Loucy (cell line): ENCODE data around the gene FARS2.

ENCODE experiments used
- CTCF ChIP-seq: fragments of 200-600 bp; sonication (generic); conservative IDR thresholded peaks from 2 replicates; pipeline ENCODE4 v1.5.1; 2014; ENCODE audit warnings: mild to moderate bottlenecking, antibody characterized with exemption, low read length
- EZH2phosphoT487 ChIP-seq: fragments of 200-600 bp; IDR thresholded peaks from 2 replicates; pipeline ENCODE4 v1.6.1; 2018; ENCODE audit warnings: antibody characterized with exemption, mild to moderate bottlenecking, moderate library complexity, borderline replicate concordance

DNA sequence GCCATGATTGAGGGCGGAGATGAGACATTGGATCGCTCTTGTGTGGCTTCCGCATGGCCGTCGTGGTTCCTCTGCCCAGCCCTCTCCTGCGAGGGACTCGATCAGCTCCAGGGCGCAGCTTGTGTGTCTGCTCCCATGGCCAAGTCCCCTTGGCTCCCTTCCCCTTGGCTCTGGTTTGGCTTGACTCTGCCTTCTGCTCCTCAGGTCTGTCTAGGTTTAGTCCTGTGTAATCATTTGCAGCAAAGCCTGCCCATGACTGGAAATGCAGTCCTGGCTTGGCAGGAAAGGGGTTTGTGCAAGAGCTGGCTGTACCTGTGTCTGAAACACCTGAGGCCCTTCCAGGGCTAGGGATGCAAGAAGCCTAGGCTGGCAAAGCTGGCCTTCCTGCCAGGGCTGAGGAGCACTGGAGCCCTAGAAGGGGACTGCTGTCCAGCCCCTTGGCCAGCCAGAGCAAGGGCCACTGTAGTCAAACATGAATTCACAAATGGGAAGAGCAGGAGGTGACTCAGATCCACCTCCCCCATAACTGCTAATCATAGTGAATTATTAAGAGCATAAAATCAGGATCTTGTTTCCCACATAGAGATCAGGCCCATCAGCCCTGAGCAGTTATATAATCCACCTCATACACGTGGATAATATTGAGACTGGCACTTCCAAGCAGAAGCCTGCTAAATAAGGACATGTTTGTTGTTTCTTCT, 196.8 kb downstream of the FARS2 start:
- TF ChIP-seq CTCF (no peak), EZH2phosphoT487 (no peak)
